IMR-90 (cell line): Measurements from ENCODE around the gene TNS3. TPM values are rescaled to one million over a fixed set of nuclear protein-coding genes. Genes with fewer than 3 reads are reported as not detected.

Experiments used
- ATAC-seq: fragments of 200-7000 bp; cut with Tn5 transposase; 2 replicates; pipeline ENCODE4 v1.9.1; 2020; ENCODE audit warnings: low read depth, mild to moderate bottlenecking, moderate library complexity
- BruUV-seq: library from RNA; stranded (reverse); fragments of 400-500 nt; replicated peaks from 2 replicates; lab custom pipeline; 2021; lab: Mats Ljungman, UMichigan
- CTCF ChIA-PET: fragments of 300-600 bp; formaldehyde crosslinking; extraction: SDS; loops from one replicate; lab custom pipeline; 2021; ENCODE audit warnings: antibody characterized with exemption; lab: Yijun Ruan, JAX
- POLR2A ChIA-PET: fragments of 300-600 bp; sonication (Branson Sonifier 250); formaldehyde crosslinking; loops from one replicate; lab custom pipeline; 2022; ENCODE audit warnings: antibody characterized with exemption; ENCODE audit not compliant: unreplicated experiment; lab: Charles Lee
- DNase-seq: peaks from one replicate; pipeline ENCODE4 v3.0.0; 2013
- H2AFZ ChIP-seq: replicated peaks from 2 replicates; pipeline ENCODE3; 2013; ENCODE audit warnings: low read length, mild to moderate bottlenecking; ENCODE audit not compliant: poor library complexity
- H2AK5ac ChIP-seq: 2 replicates; pipeline ENCODE4 v1.6.1; 2013; ENCODE audit warnings: low read depth, low read length, inconsistent platforms
- H2AK9ac ChIP-seq: replicated peaks from 2 replicates; pipeline ENCODE3; 2013; ENCODE audit warnings: mild to moderate bottlenecking, low read depth, low read length, moderate library complexity; ENCODE audit not compliant: poor library complexity
- H2BK120ac ChIP-seq: 2 replicates; pipeline ENCODE4 v1.6.1; 2013; ENCODE audit warnings: low read depth, low read length, inconsistent platforms
- H2BK15ac ChIP-seq: 3 replicates; pipeline ENCODE4 v1.6.1; 2013; ENCODE audit warnings: low read depth, low read length, inconsistent platforms
- H2BK20ac ChIP-seq: 2 replicates; pipeline ENCODE4 v1.6.1; 2013; ENCODE audit warnings: low read depth, mild to moderate bottlenecking, inconsistent platforms, low read length, moderate library complexity
- H2BK5ac ChIP-seq: 2 replicates; pipeline ENCODE4 v1.6.1; 2013; ENCODE audit warnings: mild to moderate bottlenecking, low read depth, low read length, inconsistent platforms; ENCODE audit not compliant: poor library complexity, severe bottlenecking
- H3K14ac ChIP-seq: replicated peaks from 2 replicates; pipeline ENCODE4 v1.6.1; 2013; ENCODE audit warnings: low read depth, low read length, inconsistent platforms
- H3K18ac ChIP-seq: 2 replicates; pipeline ENCODE4 v1.6.1; 2013; ENCODE audit warnings: low read depth, low read length, control low read depth
- H3K23ac ChIP-seq: 2 replicates; pipeline ENCODE4 v1.6.1; 2013; ENCODE audit warnings: low read depth, low read length, inconsistent platforms
- H3K27ac ChIP-seq: 2 replicates; pipeline ENCODE4 v1.5.1; 2013; ENCODE audit warnings: mild to moderate bottlenecking, control low read depth, low read length; ENCODE audit not compliant: insufficient read depth
- H3K27me3 ChIP-seq: 2 replicates; pipeline ENCODE4 v1.6.1; 2013; ENCODE audit warnings: low read length; ENCODE audit not compliant: control insufficient read depth, insufficient read depth
- H3K36me3 ChIP-seq: 2 replicates; pipeline ENCODE4 v1.6.1; 2013; ENCODE audit warnings: low read length, mixed read lengths; ENCODE audit not compliant: control insufficient read depth, insufficient read depth
- H3K4ac ChIP-seq: 2 replicates; pipeline ENCODE4 v1.6.1; 2013; ENCODE audit warnings: low read depth, low read length, inconsistent platforms
- H3K4me1 ChIP-seq: 2 replicates; pipeline ENCODE4 v1.6.1; 2013; ENCODE audit warnings: low read length, mixed read lengths; ENCODE audit not compliant: control insufficient read depth, insufficient read depth
- H3K4me2 ChIP-seq: 2 replicates; pipeline ENCODE4 v1.6.1; 2013; ENCODE audit warnings: low read depth, mild to moderate bottlenecking, control low read depth, low read length, moderate library complexity
- H3K4me3 ChIP-seq: 2 replicates; pipeline ENCODE4 v1.5.1; 2013; ENCODE audit warnings: low read depth, mild to moderate bottlenecking, control low read depth, low read length, moderate library complexity; ENCODE audit not compliant: insufficient read depth
- H3K56ac ChIP-seq: 2 replicates; pipeline ENCODE4 v1.6.1; 2013; ENCODE audit warnings: low read length, inconsistent platforms; ENCODE audit not compliant: insufficient read depth; ENCODE audit errors: extremely low read depth
- H3K79me1 ChIP-seq, 2 experiments: 2 replicates each; pipeline ENCODE4 v1.6.1; 2013; ENCODE audit warnings: low read length in 2 of 2, inconsistent platforms in 1 of 2, low read depth in 1 of 2
- H3K9ac ChIP-seq: 2 replicates; pipeline ENCODE4 v1.6.1; 2013; ENCODE audit warnings: low read depth, low read length, control low read depth
- H3K9me1 ChIP-seq: 2 replicates; pipeline ENCODE4 v1.6.1; 2013; ENCODE audit warnings: low read length, inconsistent platforms; ENCODE audit not compliant: insufficient read depth
- H3K9me3 ChIP-seq: 2 replicates; pipeline ENCODE4 v1.6.1; 2013; ENCODE audit warnings: low read length; ENCODE audit not compliant: control insufficient read depth, insufficient read depth
- H4K20me1 ChIP-seq: 2 replicates; pipeline ENCODE4 v1.6.1; 2013; ENCODE audit warnings: low read length, inconsistent platforms; ENCODE audit not compliant: insufficient read depth
- H4K5ac ChIP-seq: 2 replicates; pipeline ENCODE4 v1.6.1; 2013; ENCODE audit warnings: mild to moderate bottlenecking, low read depth, low read length, control low read depth
- H4K8ac ChIP-seq, 2 experiments: 2 replicates each; pipeline ENCODE4 v1.6.1; 2013; ENCODE audit warnings: low read depth in 2 of 2, low read length in 2 of 2, control low read depth in 1 of 2, inconsistent platforms in 1 of 2
- H4K91ac ChIP-seq: 2 replicates; pipeline ENCODE4 v1.6.1; 2013; ENCODE audit warnings: low read depth, low read length, inconsistent platforms; ENCODE audit not compliant: insufficient read depth
- BHLHE40 ChIP-seq: fragments of 150-350 bp; IDR thresholded peaks from 2 replicates; pipeline ENCODE4 v1.6.1; 2016; ENCODE audit warnings: mild to moderate bottlenecking, low read depth, low read length
- CEBPB ChIP-seq: IDR thresholded peaks from 2 replicates; pipeline ENCODE4 v1.6.1; 2012; ENCODE audit warnings: low read depth, low read length, improper control_type of control experiment
- CHD1 ChIP-seq: IDR thresholded peaks from 2 replicates; pipeline ENCODE4 v1.6.1; 2012; ENCODE audit warnings: low read depth, low read length, improper control_type of control experiment
- FOS ChIP-seq: fragments of 150-350 bp; IDR thresholded peaks from 2 replicates; pipeline ENCODE4 v1.6.1; 2016; ENCODE audit warnings: low read depth, low read length
- MAFK ChIP-seq: IDR thresholded peaks from 2 replicates; pipeline ENCODE4 v1.6.1; 2012; ENCODE audit warnings: low read depth, low read length, improper control_type of control experiment
- MAZ ChIP-seq: IDR thresholded peaks from 2 replicates; pipeline ENCODE4 v1.6.1; 2012; ENCODE audit warnings: low read depth, mild to moderate bottlenecking, low read length, improper control_type of control experiment, moderate library complexity, borderline replicate concordance
- MXI1 ChIP-seq: IDR thresholded peaks from 2 replicates; pipeline ENCODE4 v1.6.1; 2012; ENCODE audit warnings: low read depth, mild to moderate bottlenecking, low read length, moderate library complexity, borderline replicate concordance
- NFE2L2 ChIP-seq: fragments of 150-350 bp; IDR thresholded peaks from 2 replicates; pipeline ENCODE4 v1.6.1; 2016; ENCODE audit warnings: low read depth, mild to moderate bottlenecking, low read length
- POLR2A ChIP-seq: IDR thresholded peaks from 2 replicates; pipeline ENCODE4 v1.6.1; 2012; ENCODE audit warnings: mild to moderate bottlenecking, low read depth, low read length
- RAD21 ChIP-seq: IDR thresholded peaks from 2 replicates; pipeline ENCODE4 v1.6.1; 2012; ENCODE audit warnings: low read length, improper control_type of control experiment
- RCOR1 ChIP-seq: IDR thresholded peaks from 2 replicates; pipeline ENCODE4 v1.6.1; 2012; ENCODE audit warnings: mild to moderate bottlenecking, low read length, improper control_type of control experiment; ENCODE audit not compliant: insufficient replicate concordance
- RFX5 ChIP-seq: IDR thresholded peaks from 2 replicates; pipeline ENCODE4 v1.8.0; 2012; ENCODE audit warnings: low read depth, mild to moderate bottlenecking, low read length, moderate library complexity
- SMC3 ChIP-seq: fragments of 150-350 bp; IDR thresholded peaks from 2 replicates; pipeline ENCODE4 v1.6.1; 2016; ENCODE audit warnings: low read depth, mild to moderate bottlenecking, antibody characterized with exemption, low read length, moderate library complexity
- USF2 ChIP-seq: fragments of 150-350 bp; IDR thresholded peaks from 2 replicates; pipeline ENCODE4 v1.6.1; 2017; ENCODE audit warnings: mild to moderate bottlenecking, antibody characterized with exemption, low read length, low read depth
- WGBS, 2 experiments: methylation state at CpG; one replicate each; pipeline versions ENCODE4 v1.1.5 to v1.1.7; 2013; ENCODE audit warnings: missing lambda C conversion rate in 2 of 2; ENCODE audit not compliant: insufficient read length in 1 of 2; ENCODE audit errors: extremely low coverage in 2 of 2; 5-methylcytosine and 5-hydroxymethylcytosine counted together
- dilution Hi-C: fragments of 300-500 bp; cut with HindIII; formaldehyde crosslinking; loops from one replicate; pipeline ENCODE4 v1.14.3; 2018; ENCODE audit warnings: low sequenced_read_pairs; ENCODE audit not compliant: unreplicated experiment
- in situ Hi-C: fragments of 300-500 bp; cut with MboI; formaldehyde crosslinking; loops from 3 replicates; pipeline ENCODE4 v1.14.3; 2019; ENCODE audit warnings: low sequenced_read_pairs, inconsistent platforms, mixed read lengths
- intact Hi-C: fragments of 100-400 bp; cut with micrococcal nuclease; formaldehyde crosslinking; loops from 2 replicates; pipeline ENCODE4 v1.10.0; 2022
- polyA plus RNA-seq, 3 experiments: library from polyadenylated mRNA; depleted of rRNA; stranded (reverse); fragments of >200 nt; gene quantifications; 2 replicates each; pipeline ENCODE4 v1.2.3, GENCODE V29; 2012; ENCODE audit warnings: low replicate concordance in 1 of 3
- total RNA-seq: library from RNA; depleted of rRNA; stranded (reverse); fragments of >200 nt; gene quantifications from 2 replicates; pipeline ENCODE4 v1.2.3, GENCODE V29; 2012
- TF ChIP-seq, protein P1 (sequence below): conservative IDR thresholded peaks from 2 replicates; pipeline ENCODE4 v1.5.1; 2012; ENCODE audit warnings: mild to moderate bottlenecking, low read depth, low read length, improper control_type of control experiment
- TF ChIP-seq, protein P2 (sequence below): fragments of 150-350 bp; IDR thresholded peaks from 2 replicates; pipeline ENCODE4 v1.6.1; 2016; ENCODE audit warnings: low read depth, mild to moderate bottlenecking, low read length, moderate library complexity, borderline replicate concordance

The TNS3 gene
- total and polyA plus RNA-seq, 2 of the 4 experiments (the other 2 are of a cell fraction), result 64.3 to 79.2 TPM

GRCh38 chr7:47544416-47544815, 37.5 kb downstream of the TNS3 start:
- peak overlapping the region; percentile 29 for H3K4ac ChIP-seq
- no peak overlapping the region for H3K4me3 ChIP-seq
- no peak overlapping the region for H4K5ac ChIP-seq
- 83% methylated on average over 2 of the region's 3 CpGs; no CpG with 5 or more reads in 1 of the 2 experiments for WGBS, 2 experiments
- no peak overlapping the region for H3K4me2 ChIP-seq
- DNase-seq (no peak), ATAC-seq (no peak)
- H2AK5ac ChIP-seq, result peak overlapping the region; percentile 61; the same call in 1 of the 2 replicates
- peaks cover 83% of the 10 kb centered on the region for H4K20me1 ChIP-seq
- no peak overlapping the region for H3K27ac ChIP-seq
- peak overlapping the region; percentile 9; the same call in 1 of the 3 replicates for H2BK15ac ChIP-seq
- H3K36me3 ChIP-seq, result peaks cover 9% of the 10 kb centered on the region; the same call in 1 of the 2 replicates
- no peak overlapping the region for H2BK20ac ChIP-seq
- dilution Hi-C loops (no loop called here), in situ Hi-C loops (no loop called here), intact Hi-C loops (no loop called here)
- no peak overlapping the region; the same call in 1 of the 2 replicates for H3K14ac ChIP-seq
- H3K4me1 ChIP-seq, result peaks cover 17% of the 10 kb centered on the region
- BruUV-seq, result no TSS peak
- 0 out of 2 replicates have a peak overlapping the region, but pooled peaks have one; percentile 16 for H4K91ac ChIP-seq
- H2BK5ac ChIP-seq, result no peak overlapping the region
- H2AK9ac ChIP-seq, result no peak overlapping the region
- H4K8ac ChIP-seq, result no peak overlapping the region
- H3K56ac ChIP-seq, result no peak overlapping the region
- CTCF ChIA-PET, result no interaction called here
- H3K18ac ChIP-seq, result no peak overlapping the region
- H3K79me1 ChIP-seq, result peaks cover 50 to 91% of the 10 kb centered on the region in 2 experiments
- no peak overlapping the region for H3K9ac ChIP-seq
- no peaks in the 10 kb centered on the region for H3K9me3 ChIP-seq
- H2AFZ ChIP-seq, result no peak overlapping the region
- no peak for TF ChIP-seq RFX5
- no peak for TF ChIP-seq MAFK
- no peak for TF ChIP-seq USF2
- TF ChIP-seq SMC3, result no peak
- TF ChIP-seq BHLHE40, result no peak
- TF ChIP-seq, protein P1, sequence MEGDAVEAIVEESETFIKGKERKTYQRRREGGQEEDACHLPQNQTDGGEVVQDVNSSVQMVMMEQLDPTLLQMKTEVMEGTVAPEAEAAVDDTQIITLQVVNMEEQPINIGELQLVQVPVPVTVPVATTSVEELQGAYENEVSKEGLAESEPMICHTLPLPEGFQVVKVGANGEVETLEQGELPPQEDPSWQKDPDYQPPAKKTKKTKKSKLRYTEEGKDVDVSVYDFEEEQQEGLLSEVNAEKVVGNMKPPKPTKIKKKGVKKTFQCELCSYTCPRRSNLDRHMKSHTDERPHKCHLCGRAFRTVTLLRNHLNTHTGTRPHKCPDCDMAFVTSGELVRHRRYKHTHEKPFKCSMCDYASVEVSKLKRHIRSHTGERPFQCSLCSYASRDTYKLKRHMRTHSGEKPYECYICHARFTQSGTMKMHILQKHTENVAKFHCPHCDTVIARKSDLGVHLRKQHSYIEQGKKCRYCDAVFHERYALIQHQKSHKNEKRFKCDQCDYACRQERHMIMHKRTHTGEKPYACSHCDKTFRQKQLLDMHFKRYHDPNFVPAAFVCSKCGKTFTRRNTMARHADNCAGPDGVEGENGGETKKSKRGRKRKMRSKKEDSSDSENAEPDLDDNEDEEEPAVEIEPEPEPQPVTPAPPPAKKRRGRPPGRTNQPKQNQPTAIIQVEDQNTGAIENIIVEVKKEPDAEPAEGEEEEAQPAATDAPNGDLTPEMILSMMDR, result no peak
- TF ChIP-seq CEBPB, result no peak
- no peak for TF ChIP-seq MAZ
- no peak for TF ChIP-seq RCOR1
- TF ChIP-seq RAD21, result no peak
- no peak for TF ChIP-seq POLR2A
- no peak for TF ChIP-seq NFE2L2
- no peak for TF ChIP-seq CHD1
- no peak for TF ChIP-seq FOS
- TF ChIP-seq, protein P2, sequence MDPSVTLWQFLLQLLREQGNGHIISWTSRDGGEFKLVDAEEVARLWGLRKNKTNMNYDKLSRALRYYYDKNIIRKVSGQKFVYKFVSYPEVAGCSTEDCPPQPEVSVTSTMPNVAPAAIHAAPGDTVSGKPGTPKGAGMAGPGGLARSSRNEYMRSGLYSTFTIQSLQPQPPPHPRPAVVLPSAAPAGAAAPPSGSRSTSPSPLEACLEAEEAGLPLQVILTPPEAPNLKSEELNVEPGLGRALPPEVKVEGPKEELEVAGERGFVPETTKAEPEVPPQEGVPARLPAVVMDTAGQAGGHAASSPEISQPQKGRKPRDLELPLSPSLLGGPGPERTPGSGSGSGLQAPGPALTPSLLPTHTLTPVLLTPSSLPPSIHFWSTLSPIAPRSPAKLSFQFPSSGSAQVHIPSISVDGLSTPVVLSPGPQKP, result no peak
- no peak for TF ChIP-seq MXI1
- peaks cover 61% of the 10 kb centered on the region for H3K9me1 ChIP-seq
- no peak overlapping the region for H2BK120ac ChIP-seq
- peak overlapping the region; percentile 40; the same call in 1 of the 2 replicates for H3K23ac ChIP-seq
- no peaks in the 10 kb centered on the region for H3K27me3 ChIP-seq
- POLR2A ChIA-PET, result no interaction called here
